ENCODE results near the gene MYOZ3. TPM values are rescaled to one million over a fixed set of nuclear protein-coding genes. Genes with fewer than 3 reads are reported as not detected.

The MYOZ3 gene
- total RNA-seq, 2 experiments from 2014 or later = not detected

- POLR2A ChIA-PET = interaction anchor here (1.2 kb wide), 1 partner anchor 51 kb away, joined by 3 read pairs; no protein-coding TSS in a partner anchor
- CTCF ChIA-PET (ENCODE audit: unreplicated experiment) = no interaction called here
- Histone ChIP-seq H3K9me3 (ENCODE audit: low read length) (no peaks in the 10 kb centered on the region), H3K4me3 (ENCODE audit: low read depth, low read length, poor library complexity, severe bottlenecking) (no peak overlapping the region), H3K4me1 (ENCODE audit: insufficient read depth, low read length, poor library complexity, severe bottlenecking) (peaks cover 11% of the 10 kb centered on the region), H3K79me2 (ENCODE audit: insufficient read depth, low read depth, low read length) (no peaks in the 10 kb centered on the region), H3K36me3 (ENCODE audit: insufficient read depth, low read length) (no peaks in the 10 kb centered on the region), H3K4me2 (ENCODE audit: low read length) (no peak overlapping the region), H3K27ac (ENCODE audit: low read depth, low read length, poor library complexity, severe bottlenecking) (no peak overlapping the region), H3K9me2 (ENCODE audit: insufficient read depth, low read length) (no peaks in the 10 kb centered on the region), H2AFZ (ENCODE audit: low read length) (no peak overlapping the region), H4K20me1 (ENCODE audit: insufficient read depth, low read length) (no peaks in the 10 kb centered on the region)
- no peak for TF ChIP-seq EZH2phosphoT487 (IDR thresholded peaks at IDR 0.05; ENCODE audit: borderline replicate concordance, low read depth, low read length)
- no peak for TF ChIP-seq CTCF (conservative IDR thresholded peaks at IDR 0.05; ENCODE audit: low read length)
- no TSS peak for BruUV-seq (replicated peaks)
- DNase-seq (ENCODE audit: low spot score) = no peak
- intact Hi-C loops (cut with micrococcal nuclease; ENCODE audit: unreplicated experiment) = no loop called here
Measured at GRCh38 chr5:150660108-150660831, 781 bp upstream of the MYOZ3 start.

- Histone ChIP-seq H2AFZ (ENCODE audit: low read length) (no peak overlapping the region), H3K36me3 (ENCODE audit: insufficient read depth, low read length) (no peaks in the 10 kb centered on the region), H3K4me3 (ENCODE audit: low read depth, low read length, poor library complexity, severe bottlenecking) (no peak overlapping the region), H3K4me1 (ENCODE audit: insufficient read depth, low read length, poor library complexity, severe bottlenecking) (peaks cover 3% of the 10 kb centered on the region), H3K79me2 (ENCODE audit: insufficient read depth, low read depth, low read length) (no peaks in the 10 kb centered on the region), H3K4me2 (ENCODE audit: low read length) (no peak overlapping the region), H4K20me1 (ENCODE audit: insufficient read depth, low read length) (no peaks in the 10 kb centered on the region), H3K9me3 (ENCODE audit: low read length) (no peaks in the 10 kb centered on the region), H3K9me2 (ENCODE audit: insufficient read depth, low read length) (no peaks in the 10 kb centered on the region), H3K27ac (ENCODE audit: low read depth, low read length, poor library complexity, severe bottlenecking) (no peak overlapping the region)
- TF ChIP-seq CTCF (conservative IDR thresholded peaks at IDR 0.05; ENCODE audit: low read length) = no peak
- no peak for DNase-seq (ENCODE audit: low spot score)
- CTCF ChIA-PET (ENCODE audit: unreplicated experiment) = no interaction called here
- POLR2A ChIA-PET = no interaction called here
- intact Hi-C loops (cut with micrococcal nuclease; ENCODE audit: unreplicated experiment) = no loop called here
- BruUV-seq (replicated peaks) = no TSS peak
Measured at GRCh38 chr5:150661821-150662596, 958 bp downstream of the MYOZ3 start.
